Erythroblast (primary cell): ENCODE results near the gene LUC7L.

ENCODE experiments used
- GATA1 ChIP-seq: IDR thresholded peaks from 2 replicates; pipeline ENCODE4 v1.6.1; 2011; ENCODE audit warnings: low read depth, mild to moderate bottlenecking, control low read depth, low read length, moderate library complexity
- POLR2A ChIP-seq: IDR thresholded peaks from 2 replicates; pipeline ENCODE4 v1.6.1; 2011; ENCODE audit warnings: mild to moderate bottlenecking, low read length

GRCh38 chr16:252366-253337 is 23.4 kb upstream of the LUC7L start:
- TF ChIP-seq POLR2A (no peak), GATA1 (no peak)
